Activated B cell treated with CpG ODN at 0.5 μM for 24 hours (primary cell): ENCODE measurements around the gene SLBP. TPM values are rescaled to one million over a fixed set of nuclear protein-coding genes. Genes with fewer than 3 reads are reported as not detected.

ENCODE experiments used
- ATAC-seq: fragments of 200-7000 bp; cut with Tn5 transposase; one replicate; pipeline ENCODE4 v1.10.0; 2021; ENCODE audit warnings: low read depth, mild to moderate bottlenecking, moderate library complexity
- CTCF ChIA-PET: fragments of 350-600 bp; sonication (Branson Sonifier 250); formaldehyde crosslinking; loops from one replicate; lab custom pipeline; 2021; ENCODE audit warnings: antibody characterized with exemption; lab: Charles Lee
- POLR2A ChIA-PET: fragments of 350-600 bp; sonication (Branson Sonifier 250); formaldehyde crosslinking; loops from one replicate; lab custom pipeline; 2021; ENCODE audit warnings: antibody characterized with exemption; lab: Charles Lee
- DNase-seq: peaks from one replicate; pipeline ENCODE4 v3.0.0; 2022
- H3K27ac Mint-ChIP-seq: one replicate; pipeline ENCODE4 v1.8.0; 2020; ENCODE audit warnings: mixed read lengths
- H3K27me3 Mint-ChIP-seq: one replicate; pipeline ENCODE4 v1.8.0; 2021; ENCODE audit warnings: mixed read lengths
- H3K36me3 Mint-ChIP-seq: one replicate; pipeline ENCODE4 v1.8.0; 2021; ENCODE audit warnings: low read depth, mixed read lengths
- H3K4me1 Mint-ChIP-seq: one replicate; pipeline ENCODE4 v1.8.0; 2021; ENCODE audit warnings: mixed read lengths
- H3K4me3 Mint-ChIP-seq: one replicate; pipeline ENCODE4 v1.8.0; 2020; ENCODE audit warnings: mild to moderate bottlenecking, mixed read lengths
- H3K9me3 Mint-ChIP-seq: one replicate; pipeline ENCODE4 v1.8.0; 2020; ENCODE audit warnings: mixed read lengths
- intact Hi-C: fragments of 100-400 bp; cut with micrococcal nuclease; formaldehyde crosslinking; loops from one replicate; pipeline ENCODE4 v1.15.1; 2024
- total RNA-seq: library from RNA; stranded (reverse); gene quantifications from 2 replicates; pipeline ENCODE4 v1.2.3, GENCODE V29; 2022
- TF ChIP-seq, protein P1 (sequence below): fragments of 200-600 bp; IDR thresholded peaks from one replicate; pipeline ENCODE4 v1.8.0; 2022; ENCODE audit warnings: antibody characterized with exemption, mild to moderate bottlenecking

SLBP gene
- total RNA-seq, 1 donor from 2014 or later = 34.0 TPM

DNA sequence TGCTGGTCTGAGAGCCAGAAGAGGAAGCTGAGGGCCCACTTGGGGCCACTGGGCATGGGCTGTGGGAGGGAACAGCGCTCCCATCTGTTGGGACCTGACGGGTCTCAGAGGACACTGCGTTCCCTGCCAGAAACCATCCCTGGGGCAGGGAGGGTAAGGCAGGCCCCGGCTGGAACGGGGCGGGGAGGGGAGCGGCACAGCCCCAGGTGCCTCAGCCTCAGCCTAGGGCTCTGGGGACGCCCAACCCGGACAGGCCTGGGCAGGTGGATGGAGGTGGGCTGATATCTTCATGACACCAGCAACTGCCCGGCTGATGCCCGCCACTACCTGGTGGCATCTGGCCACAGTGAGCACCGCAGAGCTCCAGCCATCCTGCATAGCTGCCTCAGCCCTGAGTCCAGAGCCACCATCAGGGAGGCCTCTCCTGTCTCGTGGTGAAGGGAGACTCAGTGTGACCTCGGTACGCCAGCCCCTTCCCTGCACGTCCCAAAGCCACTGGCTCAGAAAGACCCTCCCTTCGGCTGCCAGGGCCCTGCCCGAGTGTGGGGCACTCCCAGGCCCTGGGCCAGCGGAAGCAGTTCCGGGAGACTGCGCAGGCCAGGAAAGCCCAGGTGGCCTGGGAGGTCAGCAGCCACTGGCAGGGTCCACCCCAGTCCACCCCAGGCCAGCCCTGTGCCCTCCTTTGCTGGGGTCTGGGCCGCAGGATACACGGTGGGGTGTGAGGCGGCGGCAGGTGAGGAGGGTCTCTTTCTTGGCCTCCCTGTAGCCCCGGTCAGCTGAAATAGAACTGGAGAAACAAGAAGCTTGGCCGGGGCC is 46.4 kb upstream of the SLBP start:
- H3K4me1 Mint-ChIP-seq = no peaks in the 10 kb centered on the region
- ATAC-seq (no peak), DNase-seq (no peak)
- peaks cover 6% of the 10 kb centered on the region for H3K27me3 Mint-ChIP-seq
- H3K9me3 Mint-ChIP-seq = no peaks in the 10 kb centered on the region
- no peaks in the 10 kb centered on the region for H3K36me3 Mint-ChIP-seq
- CTCF ChIA-PET = no interaction called here
- intact Hi-C loops = no loop called here
- POLR2A ChIA-PET = no interaction called here
- H3K27ac Mint-ChIP-seq = no peak overlapping the region
- TF ChIP-seq, protein P1, sequence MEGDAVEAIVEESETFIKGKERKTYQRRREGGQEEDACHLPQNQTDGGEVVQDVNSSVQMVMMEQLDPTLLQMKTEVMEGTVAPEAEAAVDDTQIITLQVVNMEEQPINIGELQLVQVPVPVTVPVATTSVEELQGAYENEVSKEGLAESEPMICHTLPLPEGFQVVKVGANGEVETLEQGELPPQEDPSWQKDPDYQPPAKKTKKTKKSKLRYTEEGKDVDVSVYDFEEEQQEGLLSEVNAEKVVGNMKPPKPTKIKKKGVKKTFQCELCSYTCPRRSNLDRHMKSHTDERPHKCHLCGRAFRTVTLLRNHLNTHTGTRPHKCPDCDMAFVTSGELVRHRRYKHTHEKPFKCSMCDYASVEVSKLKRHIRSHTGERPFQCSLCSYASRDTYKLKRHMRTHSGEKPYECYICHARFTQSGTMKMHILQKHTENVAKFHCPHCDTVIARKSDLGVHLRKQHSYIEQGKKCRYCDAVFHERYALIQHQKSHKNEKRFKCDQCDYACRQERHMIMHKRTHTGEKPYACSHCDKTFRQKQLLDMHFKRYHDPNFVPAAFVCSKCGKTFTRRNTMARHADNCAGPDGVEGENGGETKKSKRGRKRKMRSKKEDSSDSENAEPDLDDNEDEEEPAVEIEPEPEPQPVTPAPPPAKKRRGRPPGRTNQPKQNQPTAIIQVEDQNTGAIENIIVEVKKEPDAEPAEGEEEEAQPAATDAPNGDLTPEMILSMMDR = no peak
- no peak overlapping the region for H3K4me3 Mint-ChIP-seq

DNA sequence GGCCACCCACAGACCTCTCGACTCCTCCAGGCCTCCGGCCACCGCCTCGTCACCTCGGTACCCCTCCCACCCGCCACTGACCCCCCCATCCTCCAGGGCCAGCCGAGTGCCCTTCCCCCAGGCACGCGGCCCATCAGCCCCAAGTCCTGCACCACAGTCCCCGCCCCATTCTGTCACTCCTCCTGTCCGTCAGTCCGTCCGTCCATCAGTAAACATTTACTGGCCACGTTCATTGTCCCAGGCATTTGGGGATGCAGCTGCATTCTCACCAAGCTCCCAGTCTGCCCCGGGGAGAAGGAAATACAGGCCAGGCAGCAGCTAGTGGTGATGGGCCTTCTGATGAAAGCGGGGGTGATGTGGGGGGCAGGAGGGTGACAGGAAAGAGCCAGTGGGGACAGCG is 45.7 kb upstream of the SLBP start:
- H3K9me3 Mint-ChIP-seq = no peaks in the 10 kb centered on the region
- no peaks in the 10 kb centered on the region for H3K36me3 Mint-ChIP-seq
- intact Hi-C loops = no loop called here
- CTCF ChIA-PET = no interaction called here
- POLR2A ChIA-PET = no interaction called here
- TF ChIP-seq, protein P1 = no peak
- H3K27me3 Mint-ChIP-seq = peaks cover 6% of the 10 kb centered on the region
- H3K27ac Mint-ChIP-seq = no peak overlapping the region
- no peak for ATAC-seq
- DNase-seq = no peak
- peaks cover 3% of the 10 kb centered on the region for H3K4me1 Mint-ChIP-seq
- H3K4me3 Mint-ChIP-seq = no peak overlapping the region

DNA sequence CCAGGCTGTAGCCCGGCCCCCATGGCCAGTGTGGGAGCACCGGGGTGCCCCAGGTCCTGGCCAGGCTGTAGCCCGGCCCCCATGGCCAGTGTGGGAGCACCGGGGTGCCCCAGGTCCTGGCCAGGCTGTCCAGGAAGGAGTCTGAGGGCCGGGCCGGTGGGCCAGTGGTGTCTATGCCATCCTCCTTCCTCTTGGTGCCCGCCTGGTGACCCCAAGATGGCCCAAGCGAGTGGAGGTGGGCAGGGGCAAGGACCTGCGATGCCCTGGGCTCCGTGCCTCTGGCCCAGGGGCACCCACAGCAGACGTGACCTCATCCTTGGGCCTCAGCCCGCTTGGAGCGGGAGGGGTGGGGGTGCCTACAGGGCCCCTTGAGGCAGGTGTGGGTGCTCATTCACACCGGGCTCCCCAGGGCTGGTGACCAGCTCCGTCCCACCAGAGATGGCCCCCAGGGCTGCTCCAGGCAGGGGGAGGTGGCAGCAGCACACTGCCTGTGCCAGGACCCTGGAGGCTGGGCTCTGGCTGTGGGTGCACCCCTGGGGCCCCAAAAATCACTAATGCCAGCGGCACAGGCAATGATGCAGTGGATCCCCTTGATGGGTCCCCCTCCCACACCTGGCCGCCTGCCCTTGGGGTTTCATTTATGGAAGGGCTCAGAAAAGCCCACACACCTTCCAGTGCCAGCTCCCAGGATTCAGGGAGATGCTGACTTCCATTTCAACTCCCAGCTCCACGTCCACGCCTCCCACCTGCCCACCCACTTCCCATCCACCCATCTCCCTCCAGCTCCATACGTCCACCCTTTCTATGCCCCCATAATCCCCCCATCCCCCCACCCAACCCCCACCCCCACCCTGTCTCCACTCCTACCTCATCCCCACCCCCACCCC is 45.0 kb upstream of the SLBP start:
- TF ChIP-seq, protein P1 = no peak
- no peaks in the 10 kb centered on the region for H3K9me3 Mint-ChIP-seq
- ATAC-seq (no peak), DNase-seq (no peak)
- H3K4me3 Mint-ChIP-seq = no peak overlapping the region
- intact Hi-C loops = no loop called here
- H3K36me3 Mint-ChIP-seq = no peaks in the 10 kb centered on the region
- peaks cover 3% of the 10 kb centered on the region for H3K27me3 Mint-ChIP-seq
- H3K27ac Mint-ChIP-seq = no peak overlapping the region
- ChIA-PET POLR2A (no interaction called here), CTCF (no interaction called here)
- peaks cover 4% of the 10 kb centered on the region for H3K4me1 Mint-ChIP-seq

DNA sequence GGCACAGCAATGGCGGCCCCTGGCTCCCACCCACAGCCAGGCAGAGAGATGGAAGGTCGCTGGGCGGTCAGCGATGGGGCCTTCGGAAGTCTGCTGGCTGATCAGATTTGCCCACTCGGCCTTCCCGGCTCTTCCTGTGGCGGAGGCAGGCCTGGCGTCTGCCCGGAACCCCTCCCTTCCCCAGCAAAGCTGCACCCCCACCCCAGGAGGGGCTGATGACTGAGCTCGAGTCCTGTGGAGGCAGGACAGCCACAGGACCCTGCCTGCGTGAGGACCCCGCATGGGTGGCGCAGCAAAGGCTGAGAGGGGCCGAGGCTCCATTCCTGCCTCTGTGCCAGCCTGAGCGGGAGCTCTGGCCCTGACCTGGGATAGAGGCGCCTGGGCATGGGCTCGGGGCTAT is 44.0 kb upstream of the SLBP start:
- ChIA-PET CTCF (no interaction called here), POLR2A (no interaction called here)
- TF ChIP-seq, protein P1 = no peak
- ATAC-seq (no peak), DNase-seq (no peak)
- H3K27me3 Mint-ChIP-seq = peaks cover 3% of the 10 kb centered on the region
- no peak overlapping the region for H3K4me3 Mint-ChIP-seq
- no peaks in the 10 kb centered on the region for H3K9me3 Mint-ChIP-seq
- H3K36me3 Mint-ChIP-seq = no peaks in the 10 kb centered on the region
- H3K4me1 Mint-ChIP-seq = peaks cover 4% of the 10 kb centered on the region
- no peak overlapping the region for H3K27ac Mint-ChIP-seq
- intact Hi-C loops = no loop called here

GRCh38 chr4:1755297-1755696 is 43.2 kb upstream of the SLBP start:
- TF ChIP-seq, protein P1 = no peak
- ChIA-PET POLR2A (no interaction called here), CTCF (no interaction called here)
- Mint-ChIP-seq H3K27me3 (peaks cover 3% of the 10 kb centered on the region), H3K36me3 (no peaks in the 10 kb centered on the region), H3K4me3 (no peak overlapping the region), H3K27ac (no peak overlapping the region), H3K9me3 (no peaks in the 10 kb centered on the region), H3K4me1 (peaks cover 4% of the 10 kb centered on the region)
- ATAC-seq (no peak), DNase-seq (no peak)
- intact Hi-C loops = no loop called here
